Measurements from ENCODE around the gene ANXA6.

The ANXA6 gene

DNA sequence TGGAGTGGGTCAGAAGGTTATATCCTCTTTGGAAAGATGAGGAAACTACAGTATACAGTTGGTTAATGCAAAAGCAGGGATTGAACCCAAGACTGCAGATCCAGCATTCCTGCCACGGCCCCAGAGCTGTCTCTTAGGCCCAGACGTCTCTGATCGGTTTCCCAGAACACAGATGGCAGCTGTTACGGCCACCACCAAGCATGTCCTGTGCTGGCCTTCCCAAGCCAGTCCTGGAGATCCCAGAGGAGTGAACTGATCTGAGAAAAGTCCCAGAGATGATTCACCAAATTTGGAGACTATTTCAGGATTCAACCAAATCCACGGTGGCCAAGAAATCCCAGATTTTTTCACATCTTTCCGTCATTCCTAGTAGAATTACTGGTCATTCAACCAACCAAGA, 96.8 kb downstream of the ANXA6 start:
- no peak for DNase-seq

- no peak for DNase-seq
Measured at GRCh38 chr5:151058891-151059489, 98.6 kb downstream of the ANXA6 start.

- no peak for DNase-seq
Measured at GRCh38 chr5:151058301-151058700, 99.3 kb downstream of the ANXA6 start.

GRCh38 chr5:151056379-151057325, 100.9 kb downstream of the ANXA6 start:
- DNase-seq: no peak

GRCh38 chr5:151055336-151055735, 102.2 kb downstream of the ANXA6 start:
- no peak for DNase-seq

DNA sequence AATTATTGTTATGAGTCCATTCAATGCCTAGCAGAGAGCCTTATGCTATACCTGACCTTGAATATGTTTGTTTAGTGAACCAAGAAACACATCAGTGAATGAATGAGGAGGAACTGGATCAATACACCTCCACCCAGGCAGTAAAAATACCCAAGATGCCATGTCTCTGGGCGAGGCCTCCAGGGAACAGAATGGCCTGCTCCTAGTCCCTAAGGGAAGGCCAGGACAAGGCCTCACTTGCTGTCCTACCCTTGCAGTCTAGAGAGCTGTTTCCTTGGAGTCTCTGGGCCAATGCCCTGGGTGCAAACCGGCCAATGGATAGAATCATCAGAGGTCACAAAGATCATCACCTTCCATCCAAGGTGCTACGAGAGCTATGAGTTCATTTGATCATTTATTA, 102.9 kb downstream of the ANXA6 start:
- no peak for DNase-seq

DNA sequence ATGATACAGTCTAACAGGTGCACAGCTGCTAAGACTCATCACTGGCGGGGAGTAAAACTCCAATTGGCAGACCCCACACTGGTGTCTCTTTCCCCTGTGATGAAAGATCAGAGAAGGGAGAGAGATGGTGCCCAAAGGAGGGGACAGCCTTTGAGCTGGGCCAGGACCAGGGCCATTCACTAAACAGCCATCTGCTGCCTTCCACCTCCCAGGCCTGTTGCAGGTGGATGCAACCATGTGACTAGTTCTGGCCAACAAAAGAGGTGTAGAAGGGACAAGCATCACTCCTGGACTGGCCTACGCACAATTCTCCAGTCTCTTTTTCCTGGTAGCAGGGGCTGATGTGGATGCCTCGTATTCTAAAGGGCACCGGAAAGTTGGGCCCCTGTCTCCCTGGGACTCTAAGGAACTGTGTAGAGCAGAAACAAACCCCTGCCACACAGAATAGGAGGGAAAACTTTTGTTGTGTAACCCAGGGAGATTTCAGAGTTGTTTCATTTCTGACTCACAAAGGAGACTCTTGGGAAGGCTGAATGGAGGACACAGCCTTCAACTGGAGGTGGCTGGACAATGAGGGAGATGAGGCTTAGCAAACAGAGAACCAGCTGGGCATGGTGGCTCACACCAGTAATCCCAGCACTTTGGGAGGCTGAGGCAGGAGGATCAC, 103.7 kb downstream of the ANXA6 start:
- no peak for DNase-seq

DNA sequence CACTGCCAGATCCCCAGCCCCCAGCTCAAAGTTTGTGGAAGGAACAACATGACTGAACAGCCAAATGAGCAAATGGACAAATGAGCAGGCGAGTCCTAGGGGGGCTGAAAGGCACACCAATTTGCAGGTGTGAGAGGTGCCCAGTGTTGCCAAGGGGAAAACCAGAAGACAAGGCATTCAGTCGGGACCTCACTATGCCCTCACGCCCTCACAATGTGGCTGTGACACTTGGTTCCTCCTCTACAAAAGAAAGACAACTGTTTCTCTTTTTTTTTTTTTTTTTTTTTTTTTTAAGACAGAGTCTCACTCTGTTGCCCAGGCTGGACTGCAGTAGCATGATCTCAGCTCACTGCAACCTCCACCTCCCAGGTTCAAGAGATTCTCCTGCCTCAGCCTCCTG, 104.7 kb downstream of the ANXA6 start:
- no peak for DNase-seq

GRCh38 chr5:151051931-151052608, 105.5 kb downstream of the ANXA6 start:
- no peak for DNase-seq

- peak; percentile 89 for DNase-seq
Measured at GRCh38 chr5:151051066-151051930, 106.3 kb downstream of the ANXA6 start.

All from activated CD8-positive, alpha-beta memory T cell treated with anti-CD3 and anti-CD28 coated beads for 24 hours (primary cell).